ENCODE measurements around the gene NTRK2.

NTRK2 gene

GRCh38 chr9:84949971-84950370 is 280.4 kb downstream of the NTRK2 start:
- no peak for DNase-seq

DNA sequence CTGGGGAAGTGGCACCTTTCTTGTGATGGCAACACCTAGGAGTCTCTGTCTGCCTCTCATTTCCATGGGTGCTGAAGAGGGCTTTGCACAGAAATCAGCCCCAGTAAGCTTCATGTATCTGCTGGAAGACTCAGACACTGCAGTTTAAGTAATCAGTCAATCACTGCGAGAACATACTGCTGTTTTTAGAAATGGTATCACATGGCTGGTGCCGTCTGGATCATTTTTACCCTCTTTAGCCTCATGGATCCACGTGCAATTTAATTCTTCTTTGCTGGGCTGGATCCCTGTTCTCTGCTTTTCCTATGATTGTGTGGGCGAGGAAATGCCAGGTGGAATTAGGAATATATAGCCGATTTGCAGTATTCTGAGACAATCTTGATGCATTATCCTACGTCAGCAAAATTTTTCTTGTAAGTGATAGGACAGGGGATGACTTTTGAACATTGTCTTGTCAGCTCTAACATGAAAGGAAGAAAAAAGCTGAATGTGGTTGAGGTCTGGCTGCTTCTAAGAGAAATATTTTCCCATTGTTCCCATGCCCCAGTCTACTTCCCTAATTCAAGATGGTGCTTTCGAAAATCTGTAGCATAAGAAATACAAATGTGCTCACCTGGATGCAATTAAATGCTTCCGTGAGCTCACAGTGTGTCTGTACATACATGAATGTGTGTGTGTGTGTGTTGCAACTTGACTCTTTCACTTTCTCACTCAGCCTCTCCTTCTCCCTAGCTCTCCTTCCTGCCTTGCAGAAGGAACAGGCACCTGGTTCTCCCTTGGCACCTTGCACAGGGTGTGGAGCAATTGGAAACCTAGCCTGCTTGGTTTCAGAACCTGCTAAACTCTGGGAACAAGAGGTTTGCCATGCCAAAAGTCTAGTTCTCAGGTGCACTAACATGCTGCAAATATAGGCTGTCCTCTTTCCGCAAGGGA is 281.6 kb downstream of the NTRK2 start:
- DNase-seq = no peak

GRCh38 chr9:84953252-84953773 is 283.8 kb downstream of the NTRK2 start:
- no peak for DNase-seq

DNA sequence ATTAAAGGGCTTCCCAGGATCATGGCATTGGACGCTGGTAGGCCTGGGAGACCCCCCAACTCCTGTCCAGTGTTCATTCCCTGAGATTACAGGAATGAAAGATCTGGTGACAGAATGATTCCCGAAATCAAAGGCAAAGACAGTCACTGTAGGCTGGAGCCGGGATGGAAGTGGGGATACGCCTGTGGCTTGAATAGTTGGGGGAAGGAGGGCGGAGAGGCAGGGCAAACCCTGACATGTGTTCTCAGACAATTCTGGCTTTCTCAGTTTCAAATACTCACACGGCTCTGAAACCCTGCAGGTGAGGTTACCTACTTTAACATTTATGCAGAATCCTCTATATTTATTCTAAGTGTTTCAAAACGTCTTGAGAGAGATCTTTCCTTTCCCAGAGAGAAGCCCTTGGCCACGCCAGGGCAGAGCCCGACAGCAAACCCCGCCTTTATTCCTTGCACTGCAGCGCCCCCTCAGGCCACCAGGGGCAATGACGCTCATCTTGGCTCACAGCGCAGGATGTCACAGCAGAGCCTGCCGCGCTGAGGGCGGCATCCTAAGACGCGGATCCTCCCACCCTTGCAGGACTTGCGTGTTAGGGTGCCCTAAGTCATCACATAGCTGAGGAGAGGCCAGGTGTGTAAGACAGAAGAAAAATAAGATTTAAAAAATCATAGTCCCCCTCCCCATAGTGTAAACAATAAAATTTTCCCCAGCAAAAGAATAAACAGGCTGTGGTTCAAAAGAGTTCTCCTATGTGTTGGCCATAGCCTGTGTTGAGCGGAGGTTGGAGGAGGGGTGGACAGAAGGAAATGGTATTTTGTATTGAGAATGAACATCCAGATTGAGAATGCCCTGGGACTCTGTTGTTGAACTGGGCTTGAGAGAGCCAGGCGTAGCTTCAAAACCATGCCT is 284.5 kb downstream of the NTRK2 start:
- DNase-seq = peak; percentile 40

- no peak for DNase-seq
Observed at GRCh38 chr9:84955155-84955554, 285.6 kb downstream of the NTRK2 start.

DNA sequence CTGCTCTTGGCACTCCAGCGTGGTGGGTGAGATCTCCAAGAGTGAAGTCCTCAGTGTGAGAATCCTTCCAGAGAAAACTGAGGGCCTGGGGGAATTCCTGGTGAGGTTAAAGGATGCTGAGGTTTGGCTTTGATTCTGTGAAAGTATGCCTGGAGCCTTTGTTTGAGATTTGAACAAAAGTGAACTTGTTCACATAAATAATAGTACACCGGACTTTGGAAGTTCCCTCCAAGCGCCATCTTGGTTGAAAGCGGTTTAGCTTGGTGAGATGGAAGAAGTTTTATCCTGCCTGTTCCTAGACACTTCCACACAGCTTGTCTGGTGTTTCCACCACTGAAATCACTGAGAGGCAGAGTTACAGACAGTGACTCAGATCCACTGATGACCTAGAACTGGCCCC is 286.4 kb downstream of the NTRK2 start:
- no peak for DNase-seq

GRCh38 chr9:84959339-84959738 is 289.8 kb downstream of the NTRK2 start:
- no peak for DNase-seq

DNA sequence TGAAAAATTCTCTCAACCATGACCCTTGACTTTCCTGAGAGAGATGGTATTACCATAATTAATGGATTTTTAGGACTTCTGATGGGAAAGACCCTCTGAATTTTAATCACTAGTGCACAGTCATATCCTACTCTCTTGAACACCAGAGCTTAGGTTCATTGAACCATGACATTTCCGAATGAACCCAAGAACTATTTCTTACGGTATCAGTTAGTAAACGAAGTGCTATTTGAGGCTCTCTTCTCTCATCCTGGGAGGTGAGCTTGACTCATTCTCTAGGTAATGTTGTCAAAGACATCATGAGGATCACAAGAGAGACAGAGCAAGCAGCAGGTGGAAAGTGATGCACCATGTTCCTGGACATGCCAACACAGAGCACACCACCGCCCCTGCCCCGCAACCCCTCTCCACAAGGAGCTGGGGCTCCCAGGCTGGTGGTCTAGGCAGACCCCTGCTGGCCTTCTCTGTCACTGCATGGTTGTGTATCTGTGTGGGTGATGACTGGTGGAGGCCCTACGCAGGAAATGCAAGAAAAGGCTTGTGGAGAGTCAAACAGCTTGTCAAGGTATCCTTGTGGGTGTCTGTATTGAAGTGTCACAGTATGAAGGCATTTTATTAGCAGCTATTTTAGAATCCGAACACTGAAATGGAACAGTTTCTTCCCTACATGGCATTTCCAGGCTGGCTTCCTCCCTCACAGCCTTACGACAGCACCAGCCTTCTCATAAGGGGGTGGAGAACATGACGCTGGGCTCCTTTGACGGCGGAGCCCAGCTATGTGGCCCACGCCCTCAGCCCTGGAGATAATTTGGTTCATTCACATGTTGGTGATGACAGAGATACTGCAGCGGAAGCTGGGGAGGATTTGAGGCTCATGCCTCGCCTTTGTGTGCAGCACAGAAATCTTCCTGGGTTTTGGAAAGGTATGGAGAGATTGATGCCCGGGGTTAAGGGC is 297.6 kb downstream of the NTRK2 start:
- DNase-seq = no peak

DNA sequence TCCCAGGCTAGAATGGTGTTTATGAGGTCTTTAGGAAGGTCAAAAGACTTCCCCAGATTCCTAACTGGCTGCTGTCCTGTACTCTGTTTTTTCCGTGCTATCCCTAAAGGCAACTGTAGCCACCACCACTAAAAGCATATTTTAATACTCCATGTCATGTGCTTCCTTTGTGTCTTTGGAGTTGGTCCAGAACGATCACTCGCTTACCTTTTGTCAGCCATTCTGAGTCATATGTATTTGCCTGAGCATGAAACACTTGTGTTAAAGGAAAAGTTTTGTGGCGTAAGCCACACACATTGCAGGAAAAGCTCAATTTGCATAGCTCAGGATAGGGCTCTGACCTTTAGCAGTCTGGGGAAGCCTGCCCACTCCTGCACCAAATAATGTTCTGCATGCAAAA is 299.6 kb downstream of the NTRK2 start:
- peak; percentile 34 for DNase-seq

DNA sequence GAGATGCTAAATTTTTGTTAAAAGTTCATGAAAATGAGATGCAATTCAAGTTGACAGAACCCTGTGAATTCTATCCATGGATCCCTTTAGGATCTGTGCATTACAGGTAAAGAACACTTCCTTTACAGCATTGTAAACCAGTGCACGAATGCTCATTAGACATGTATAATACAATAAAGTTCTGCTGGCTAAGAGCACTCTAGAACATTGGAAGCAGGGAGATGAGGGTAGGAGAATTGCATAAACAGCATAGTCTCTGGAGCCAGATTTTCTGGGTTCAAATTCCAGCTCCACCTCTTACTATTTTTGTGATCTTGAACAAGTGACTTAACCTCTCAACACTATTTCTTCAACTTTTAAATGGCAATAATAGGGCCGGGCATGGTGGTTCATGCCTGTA is 300.2 kb downstream of the NTRK2 start:
- DNase-seq = no peak

- DNase-seq = no peak
Observed at GRCh38 chr9:84970432-84970831, 300.9 kb downstream of the NTRK2 start.

- no peak for DNase-seq
Observed at GRCh38 chr9:84971571-84971970, 302.0 kb downstream of the NTRK2 start.

GRCh38 chr9:84974258-84974657 is 304.7 kb downstream of the NTRK2 start:
- no peak for DNase-seq

- no peak for DNase-seq
Observed at GRCh38 chr9:84974855-84975254, 305.3 kb downstream of the NTRK2 start.

DNA sequence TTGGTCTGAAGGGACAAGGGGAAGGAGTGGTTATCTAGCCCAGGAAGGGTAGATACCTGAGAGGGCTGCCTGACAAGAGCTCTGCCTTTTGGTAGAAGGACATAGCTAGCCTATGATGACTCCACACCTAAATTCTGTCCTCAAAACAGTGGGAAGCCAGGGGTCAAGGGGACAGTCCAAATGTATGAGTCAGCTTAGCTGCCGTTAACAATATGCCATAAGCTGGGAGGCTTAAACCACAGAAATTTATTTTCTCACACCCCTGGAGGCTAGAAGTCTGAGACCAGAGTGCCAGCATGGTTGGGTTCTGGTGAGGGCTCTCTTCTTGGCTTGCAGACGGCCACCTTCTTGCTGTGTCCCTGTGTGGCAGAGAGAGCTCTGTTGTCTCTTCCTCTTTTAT is 306.4 kb downstream of the NTRK2 start:
- no peak for DNase-seq

DNA sequence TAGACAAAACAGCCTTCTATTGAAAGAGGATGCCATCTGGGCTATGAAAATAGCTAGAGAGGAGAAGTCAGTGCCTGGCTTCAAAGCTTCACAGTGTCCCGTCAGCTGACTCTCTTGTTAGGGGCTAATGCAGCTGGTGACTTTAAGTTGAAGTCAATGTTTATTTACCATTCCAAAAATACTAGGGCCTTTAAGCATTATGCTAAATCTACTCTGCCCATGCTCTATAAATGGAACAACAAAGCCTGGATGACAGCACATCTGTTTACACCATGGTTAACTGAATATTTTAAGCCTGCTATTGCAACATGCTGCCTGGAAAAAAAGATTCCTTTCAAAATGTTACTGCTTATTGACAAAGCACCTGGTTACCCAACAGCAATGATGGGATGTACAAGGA is 309.1 kb downstream of the NTRK2 start:
- no peak for DNase-seq

DNA sequence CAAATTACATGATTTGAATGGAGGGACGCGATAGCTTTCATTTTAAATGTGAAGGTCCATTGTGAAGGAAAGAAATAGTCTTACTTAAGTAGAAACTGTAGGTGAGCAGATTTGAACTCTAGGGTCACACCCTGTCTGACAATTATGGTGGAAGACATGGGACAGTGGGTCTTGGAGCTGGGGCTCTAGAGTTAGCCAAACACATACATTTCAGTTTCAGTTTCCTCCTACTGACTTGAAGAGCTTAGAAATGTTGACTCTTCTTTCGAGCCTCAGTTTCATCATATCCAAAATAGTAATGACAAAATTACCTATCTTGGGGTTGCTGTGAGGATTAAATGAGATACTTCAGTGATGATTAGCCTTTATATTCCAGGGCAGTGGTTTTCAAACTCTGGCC is 314.2 kb downstream of the NTRK2 start:
- DNase-seq = no peak

GRCh38 chr9:84988621-84989020 is 319.1 kb downstream of the NTRK2 start:
- no peak for DNase-seq

DNA sequence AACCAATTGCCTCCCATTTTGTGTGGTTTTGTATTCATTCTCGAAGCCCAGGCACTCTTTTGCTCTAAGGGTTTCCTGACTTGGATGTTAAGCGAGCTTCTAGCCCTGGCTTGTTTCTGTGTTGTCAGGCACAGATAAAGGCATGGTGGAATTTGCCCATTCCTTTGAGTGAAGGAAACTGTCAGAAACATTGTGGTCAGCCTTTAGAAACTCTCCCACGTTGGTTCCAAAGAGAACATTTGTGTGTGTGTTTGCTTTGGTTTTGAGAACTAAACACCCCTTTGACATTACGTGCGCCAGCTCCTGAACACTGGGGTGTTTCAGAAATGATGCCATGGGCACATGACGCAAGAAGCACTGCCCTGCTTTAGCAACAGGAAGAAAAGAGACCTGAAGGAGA is 320.9 kb downstream of the NTRK2 start:
- no peak for DNase-seq

GRCh38 chr9:84990850-84991513 is 321.5 kb downstream of the NTRK2 start:
- DNase-seq = no peak

GRCh38 chr9:84991514-84991870 is 322.0 kb downstream of the NTRK2 start:
- DNase-seq = no peak

DNA sequence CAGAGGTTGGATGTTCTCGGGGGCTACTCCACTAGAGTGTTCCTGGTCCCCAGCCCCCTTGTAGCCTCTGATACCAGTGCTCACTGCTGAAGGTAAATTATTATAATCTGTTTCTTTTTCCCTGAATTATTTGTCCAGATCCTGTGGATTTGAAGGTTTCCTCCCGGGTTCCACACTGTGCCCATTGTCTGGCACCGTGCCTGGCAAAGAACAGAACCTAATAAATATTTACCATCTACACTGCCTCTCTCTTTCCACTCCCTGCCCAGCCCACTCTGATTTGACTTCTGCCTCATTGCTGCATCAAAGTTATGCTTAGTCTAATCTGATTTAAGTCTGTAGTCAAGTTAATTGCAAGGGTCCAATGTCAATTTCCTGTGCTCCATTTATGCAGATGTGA is 322.9 kb downstream of the NTRK2 start:
- DNase-seq = no peak
